Measurements from ENCODE around the gene GALNT10. TPM values are rescaled to one million over a fixed set of nuclear protein-coding genes. Genes with fewer than 3 reads are reported as not detected.

GALNT10 gene
- polyA plus RNA-seq, 1 donor (not counting 4 experiments of a cell fraction or from before 2014, with no cell fraction given), result 17.9 TPM

DNA sequence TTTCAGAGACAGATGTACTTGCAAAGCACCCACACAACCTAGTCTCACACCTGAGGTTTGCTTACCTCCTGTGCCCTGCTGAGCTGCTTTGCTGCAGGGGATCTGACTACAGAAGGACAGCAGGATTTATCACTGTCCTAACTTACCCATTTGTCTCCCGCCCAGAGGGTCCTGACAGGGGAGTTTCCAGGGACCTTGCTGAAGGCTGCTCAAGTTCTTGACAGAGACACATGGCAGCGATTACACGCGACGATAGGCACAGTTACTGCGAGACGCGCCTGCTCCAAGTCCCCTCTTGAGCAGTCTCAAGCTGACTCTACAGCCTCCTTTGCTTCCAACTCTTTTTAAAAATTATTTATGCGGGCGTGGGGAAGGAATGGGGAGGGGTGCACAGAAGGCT is 24.6 kb upstream of the GALNT10 start:
- dilution Hi-C loops (cut with MboI; ENCODE audit: extremely low pct_ligation_motif_present, low sequenced_read_pairs), result no loop called here

DNA sequence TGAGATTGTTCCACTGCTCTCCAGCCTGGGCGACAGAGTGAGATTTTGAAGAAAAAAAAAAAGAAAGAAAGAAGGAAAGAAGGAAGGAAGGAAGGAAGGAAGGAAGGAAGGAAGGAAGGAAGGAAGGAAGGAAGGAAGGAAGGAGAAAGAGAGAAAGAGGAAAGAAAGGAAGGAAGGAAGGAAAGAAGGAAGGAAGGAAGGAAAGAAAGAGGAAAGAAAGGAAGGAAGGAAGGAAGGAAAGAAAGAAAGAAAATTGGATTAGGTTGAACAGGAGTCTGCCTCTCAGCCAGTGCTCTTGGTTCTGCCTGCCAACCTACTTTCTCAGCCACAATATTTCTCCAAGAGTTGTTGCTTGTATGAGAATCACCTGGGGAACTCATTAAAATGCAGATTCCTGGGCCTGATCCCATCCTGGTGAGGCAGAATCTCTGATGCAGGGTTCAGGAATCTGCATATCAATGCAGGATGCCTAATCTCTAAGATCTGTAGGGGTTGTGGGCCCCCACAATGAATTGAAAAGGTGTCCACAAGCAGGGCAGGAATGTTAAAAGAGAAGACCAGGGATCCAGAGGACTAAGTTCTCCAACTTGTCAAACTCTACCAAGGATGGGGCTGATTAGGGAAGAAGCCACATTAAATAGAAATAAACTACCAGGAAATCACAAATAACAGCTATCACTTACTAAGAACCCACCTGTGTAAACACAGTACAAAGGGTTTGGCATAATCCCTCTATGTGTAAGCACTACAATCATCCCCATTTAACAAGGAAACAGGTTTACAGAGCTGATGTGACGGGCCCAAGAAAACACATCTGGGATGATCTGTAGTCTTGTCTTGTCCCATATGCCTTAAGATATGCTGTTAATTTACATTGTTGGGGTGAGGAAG is 23.4 kb upstream of the GALNT10 start:
- H3K27me3 ChIP-seq (ENCODE audit: control insufficient read depth, extremely low read depth, insufficient read depth, low read length), result peaks cover 14% of the 10 kb centered on the region
- no peak overlapping the region for H3K9ac ChIP-seq (ENCODE audit: control insufficient read depth, extremely low read depth, insufficient read depth, low read length)
- H3K4me2 ChIP-seq (ENCODE audit: control insufficient read depth, extremely low read depth, insufficient read depth, low read depth, low read length), result no peak overlapping the region
- H3K9me1 ChIP-seq (ENCODE audit: control insufficient read depth, extremely low read depth, insufficient read depth, low read length), result no peaks in the 10 kb centered on the region
- no peak overlapping the region for H2AFZ ChIP-seq (ENCODE audit: control insufficient read depth, low read length)
- H3K36me3 ChIP-seq (ENCODE audit: control insufficient read depth in 2 of 2, extremely low read depth in 1 of 2, insufficient read depth in 2 of 2, low read length in 2 of 2), result no peaks in the 10 kb centered on the region
- DNase-seq (ENCODE audit: low read depth, low spot score) (no peak), FAIRE-seq (no peak)
- dilution Hi-C loops (cut with MboI; ENCODE audit: extremely low pct_ligation_motif_present, low sequenced_read_pairs), result no loop called here
- no peaks in the 10 kb centered on the region for H4K20me1 ChIP-seq (ENCODE audit: control insufficient read depth, extremely low read depth, insufficient read depth, low read length)
- H3K4me1 ChIP-seq (ENCODE audit: control insufficient read depth, extremely low read depth, insufficient read depth, low read length), result no peaks in the 10 kb centered on the region
- TF ChIP-seq, protein P1, sequence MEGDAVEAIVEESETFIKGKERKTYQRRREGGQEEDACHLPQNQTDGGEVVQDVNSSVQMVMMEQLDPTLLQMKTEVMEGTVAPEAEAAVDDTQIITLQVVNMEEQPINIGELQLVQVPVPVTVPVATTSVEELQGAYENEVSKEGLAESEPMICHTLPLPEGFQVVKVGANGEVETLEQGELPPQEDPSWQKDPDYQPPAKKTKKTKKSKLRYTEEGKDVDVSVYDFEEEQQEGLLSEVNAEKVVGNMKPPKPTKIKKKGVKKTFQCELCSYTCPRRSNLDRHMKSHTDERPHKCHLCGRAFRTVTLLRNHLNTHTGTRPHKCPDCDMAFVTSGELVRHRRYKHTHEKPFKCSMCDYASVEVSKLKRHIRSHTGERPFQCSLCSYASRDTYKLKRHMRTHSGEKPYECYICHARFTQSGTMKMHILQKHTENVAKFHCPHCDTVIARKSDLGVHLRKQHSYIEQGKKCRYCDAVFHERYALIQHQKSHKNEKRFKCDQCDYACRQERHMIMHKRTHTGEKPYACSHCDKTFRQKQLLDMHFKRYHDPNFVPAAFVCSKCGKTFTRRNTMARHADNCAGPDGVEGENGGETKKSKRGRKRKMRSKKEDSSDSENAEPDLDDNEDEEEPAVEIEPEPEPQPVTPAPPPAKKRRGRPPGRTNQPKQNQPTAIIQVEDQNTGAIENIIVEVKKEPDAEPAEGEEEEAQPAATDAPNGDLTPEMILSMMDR (optimal IDR thresholded peaks at IDR 0.05 in 1 of 3, IDR thresholded peaks at IDR 0.05 in 1 of 3, conservative IDR thresholded peaks at IDR 0.05 in 1 of 3; ENCODE audit: extremely low read depth in 1 of 3, insufficient read depth in 2 of 3, low read length in 3 of 3), result no peak
- no peak for TF ChIP-seq EZH2 (IDR thresholded peaks at IDR 0.05; ENCODE audit: low read length)
- H3K9me3 ChIP-seq (ENCODE audit: control insufficient read depth, low read depth, low read length), result no peaks in the 10 kb centered on the region
- H3K4me3 ChIP-seq (ENCODE audit: control insufficient read depth in 2 of 3, extremely low read depth in 1 of 3, insufficient read depth in 2 of 3, low read depth in 1 of 3, low read length in 3 of 3), result no peak overlapping the region
- H3K79me2 ChIP-seq (ENCODE audit: control insufficient read depth, insufficient read depth, low read length), result no peaks in the 10 kb centered on the region
- H3K27ac ChIP-seq (ENCODE audit: control insufficient read depth, insufficient read depth, low read length), result no peak overlapping the region

More for the DNA sequence above, 24.6 kb upstream of the GALNT10 start:
- Histone ChIP-seq H4K20me1 (ENCODE audit: control insufficient read depth, extremely low read depth, insufficient read depth, low read length) (no peaks in the 10 kb centered on the region), H2AFZ (ENCODE audit: control insufficient read depth, low read length) (no peak overlapping the region), H3K4me2 (ENCODE audit: control insufficient read depth, extremely low read depth, insufficient read depth, low read depth, low read length) (no peak overlapping the region), H3K36me3 (ENCODE audit: control insufficient read depth in 2 of 2, extremely low read depth in 1 of 2, insufficient read depth in 2 of 2, low read length in 2 of 2) (no peaks in the 10 kb centered on the region), H3K9ac (ENCODE audit: control insufficient read depth, extremely low read depth, insufficient read depth, low read length) (no peak overlapping the region), H3K9me3 (ENCODE audit: control insufficient read depth, low read depth, low read length) (no peaks in the 10 kb centered on the region), H3K27me3 (ENCODE audit: control insufficient read depth, extremely low read depth, insufficient read depth, low read length) (peaks cover 14% of the 10 kb centered on the region), H3K4me1 (ENCODE audit: control insufficient read depth, extremely low read depth, insufficient read depth, low read length) (no peaks in the 10 kb centered on the region), H3K9me1 (ENCODE audit: control insufficient read depth, extremely low read depth, insufficient read depth, low read length) (no peaks in the 10 kb centered on the region), H3K79me2 (ENCODE audit: control insufficient read depth, insufficient read depth, low read length) (no peaks in the 10 kb centered on the region), H3K27ac (ENCODE audit: control insufficient read depth, insufficient read depth, low read length) (no peak overlapping the region), H3K4me3 (ENCODE audit: control insufficient read depth in 2 of 3, extremely low read depth in 1 of 3, insufficient read depth in 2 of 3, low read depth in 1 of 3, low read length in 3 of 3) (no peak overlapping the region)
- no peak for TF ChIP-seq EZH2 (IDR thresholded peaks at IDR 0.05; ENCODE audit: low read length)
- TF ChIP-seq, protein P1 (optimal IDR thresholded peaks at IDR 0.05 in 1 of 3, IDR thresholded peaks at IDR 0.05 in 1 of 3, conservative IDR thresholded peaks at IDR 0.05 in 1 of 3; ENCODE audit: extremely low read depth in 1 of 3, insufficient read depth in 2 of 3, low read length in 3 of 3), result no peak
- DNase-seq (ENCODE audit: low read depth, low spot score), result no peak
- FAIRE-seq, result no peak

Data from keratinocyte (primary cell).